Type B pancreatic cell (in vitro differentiated cells): ENCODE results near the gene LIPC. TPM values are rescaled to one million over a fixed set of nuclear protein-coding genes. Genes with fewer than 3 reads are reported as not detected.
A peak's percentile ranks its signal among the peaks of the same experiment; 100 is the strongest.

Experiments
- DNase-seq: peaks from one replicate; pipeline ENCODE4 v3.0.0; 2021; ENCODE audit warnings: mixed read lengths; ENCODE audit not compliant: unreplicated experiment; ENCODE audit errors: extremely low spot score
- H3K27ac Mint-ChIP-seq: 2 replicates; pipeline ENCODE4 v1.8.0; 2021; ENCODE audit warnings: mild to moderate bottlenecking, mixed read lengths
- H3K27me3 Mint-ChIP-seq: 2 replicates; pipeline ENCODE4 v1.8.0; 2021; ENCODE audit warnings: mixed read lengths
- H3K36me3 Mint-ChIP-seq: 2 replicates; pipeline ENCODE4 v1.8.0; 2021; ENCODE audit warnings: mixed read lengths
- H3K4me1 Mint-ChIP-seq: one replicate; pipeline ENCODE4 v1.8.0; 2021; ENCODE audit warnings: mixed read lengths; ENCODE audit not compliant: unreplicated experiment
- H3K4me3 Mint-ChIP-seq: 2 replicates; pipeline ENCODE4 v1.8.0; 2021; ENCODE audit warnings: mild to moderate bottlenecking, mixed read lengths
- H3K9me3 Mint-ChIP-seq: 2 replicates; pipeline ENCODE4 v1.8.0; 2021; ENCODE audit warnings: mixed read lengths
- CTCF ChIP-seq: fragments of 200-600 bp; sonication (generic); conservative IDR thresholded peaks from 2 replicates; pipeline ENCODE4 v1.5.0; 2021; ENCODE audit warnings: antibody characterized with exemption, mild to moderate bottlenecking
- total RNA-seq: library from RNA; stranded (reverse); gene quantifications from 2 replicates; pipeline ENCODE4 v1.2.1, GENCODE V29; 2021; ENCODE audit warnings: low replicate concordance

LIPC gene
- total RNA-seq, 1 donor from 2014 or later, result 10.9 TPM

GRCh38 chr15:58605931-58606530 is 174.2 kb downstream of the LIPC start:
- TF ChIP-seq CTCF, result no peak
- Mint-ChIP-seq H3K27me3 (no peaks in the 10 kb centered on the region), H3K4me1 (no peaks in the 10 kb centered on the region), H3K9me3 (peaks cover 5% of the 10 kb centered on the region), H3K27ac (peak overlapping the region; percentile 44), H3K36me3 (peaks cover 66% of the 10 kb centered on the region), H3K4me3 (no peak overlapping the region)
- no peak for DNase-seq

- H3K36me3 Mint-ChIP-seq, result peaks cover 66% of the 10 kb centered on the region
- H3K9me3 Mint-ChIP-seq, result peaks cover 5% of the 10 kb centered on the region
- H3K4me1 Mint-ChIP-seq, result no peaks in the 10 kb centered on the region
- no peak for TF ChIP-seq CTCF
- no peaks in the 10 kb centered on the region for H3K27me3 Mint-ChIP-seq
- H3K27ac Mint-ChIP-seq, result peak overlapping the region; percentile 44
- no peak overlapping the region for H3K4me3 Mint-ChIP-seq
- no peak for DNase-seq
Measured at GRCh38 chr15:58606577-58607080, 174.8 kb downstream of the LIPC start.

- Mint-ChIP-seq H3K4me1 (no peaks in the 10 kb centered on the region), H3K27ac (peak overlapping the region; percentile 5), H3K36me3 (peaks cover 68% of the 10 kb centered on the region), H3K4me3 (no peak overlapping the region), H3K9me3 (peaks cover 5% of the 10 kb centered on the region), H3K27me3 (no peaks in the 10 kb centered on the region)
- DNase-seq, result no peak
- TF ChIP-seq CTCF, result no peak
Measured at GRCh38 chr15:58608129-58608590, 176.4 kb downstream of the LIPC start.

- Mint-ChIP-seq H3K4me1 (no peaks in the 10 kb centered on the region), H3K9me3 (peaks cover 5% of the 10 kb centered on the region), H3K4me3 (no peak overlapping the region), H3K36me3 (peaks cover 68% of the 10 kb centered on the region), H3K27ac (no peak overlapping the region), H3K27me3 (no peaks in the 10 kb centered on the region)
- no peak for DNase-seq
- no peak for TF ChIP-seq CTCF
Measured at GRCh38 chr15:58608711-58609110, 176.9 kb downstream of the LIPC start.

- DNase-seq, result no peak
- no peak for TF ChIP-seq CTCF
- no peaks in the 10 kb centered on the region for H3K4me1 Mint-ChIP-seq
- peaks cover 74% of the 10 kb centered on the region for H3K36me3 Mint-ChIP-seq
- H3K4me3 Mint-ChIP-seq, result no peak overlapping the region
- H3K9me3 Mint-ChIP-seq, result peaks cover 4% of the 10 kb centered on the region
- no peaks in the 10 kb centered on the region for H3K27me3 Mint-ChIP-seq
- H3K27ac Mint-ChIP-seq, result peak overlapping the region; percentile 52
Measured at GRCh38 chr15:58611731-58612676, 180.2 kb downstream of the LIPC start.
